IgD-negative memory B cell (primary cell): Measurements from ENCODE around the gene DSG1. TPM values are rescaled to one million over a fixed set of nuclear protein-coding genes. Genes with fewer than 3 reads are reported as not detected.
"Not testable (repeated sequence)": the region's sequence is repeated elsewhere in the genome, so short reads cannot be mapped to it uniquely, and the experiment has no call there.

Experiments used
- H3K27ac Mint-ChIP-seq, 3 donors: one replicate each; pipeline ENCODE4 v1.8.0; 2020 to 2022; ENCODE audit warnings: mild to moderate bottlenecking in 3 of 3, mixed read lengths in 3 of 3, moderate library complexity in 1 of 3
- H3K27me3 Mint-ChIP-seq: one replicate; pipeline ENCODE4 v1.8.0; 2021; ENCODE audit warnings: mixed read lengths
- H3K36me3 Mint-ChIP-seq: one replicate; pipeline ENCODE4 v1.8.0; 2020; ENCODE audit warnings: mild to moderate bottlenecking, mixed read lengths
- H3K4me1 Mint-ChIP-seq, 3 donors: one replicate each; pipeline ENCODE4 v1.8.0; 2020 to 2022; ENCODE audit warnings: mixed read lengths in 3 of 3, mild to moderate bottlenecking in 1 of 3
- H3K4me3 Mint-ChIP-seq, 4 donors: one replicate each; pipeline ENCODE4 v1.8.0; 2020 to 2022; ENCODE audit warnings: mild to moderate bottlenecking in 4 of 4, mixed read lengths in 4 of 4, moderate library complexity in 3 of 4
- H3K9me3 Mint-ChIP-seq, 3 donors: one replicate each; pipeline ENCODE4 v1.8.0; 2020 to 2021; ENCODE audit warnings: mixed read lengths in 3 of 3, mild to moderate bottlenecking in 1 of 3
- polyA plus RNA-seq: library from polyadenylated mRNA; unstranded; fragments of 300-500 nt; fragmentation: Illumina TruSeq; gene quantifications from one replicate; pipeline ENCODE4 v1.2.3, GENCODE V29; 2021

Gene DSG1
- polyA plus RNA-seq = not detected

GRCh38 chr18:31317860-31318259, at the start of gene DSG1:
TSS of gene DSG1 (plus strand) at chr18:31318160. CDS start at chr18:31318301, 141 bp downstream.
- no peaks in the 10 kb centered on the region for H3K27me3 Mint-ChIP-seq
- H3K27ac Mint-ChIP-seq = no peak within 1 kb of the TSS
- H3K4me3 Mint-ChIP-seq = no peak within 1 kb of the TSS
- H3K36me3 Mint-ChIP-seq = peaks cover 4% of the 10 kb centered on the region
- H3K9me3 Mint-ChIP-seq = peaks cover 2 to 5% (median 4%) of the 10 kb centered on the region in 3 donors
- H3K4me1 Mint-ChIP-seq = no peaks in the 10 kb centered on the region

GRCh38 chr18:31268985-31269406, 49.0 kb upstream of the DSG1 start:
- no peaks in the 10 kb centered on the region for H3K36me3 Mint-ChIP-seq
- no peak overlapping the region for H3K27ac Mint-ChIP-seq
- H3K4me3 Mint-ChIP-seq = no peak overlapping the region
- no peaks in the 10 kb centered on the region for H3K27me3 Mint-ChIP-seq
- H3K4me1 Mint-ChIP-seq = no peaks in the 10 kb centered on the region
- peaks cover 1 to 6% (median 3%) of the 10 kb centered on the region in 3 donors for H3K9me3 Mint-ChIP-seq

- H3K4me3 Mint-ChIP-seq = no peak overlapping the region
- H3K4me1 Mint-ChIP-seq = no peaks in the 10 kb centered on the region
- no peak overlapping the region for H3K27ac Mint-ChIP-seq
- no peaks in the 10 kb centered on the region for H3K36me3 Mint-ChIP-seq
- H3K27me3 Mint-ChIP-seq = no peaks in the 10 kb centered on the region
- peaks cover 1 to 6% (median 3%) of the 10 kb centered on the region in 3 donors for H3K9me3 Mint-ChIP-seq
Measured at GRCh38 chr18:31269566-31269965, 48.4 kb upstream of the DSG1 start.

GRCh38 chr18:31270578-31270977, 47.4 kb upstream of the DSG1 start:
- no peaks in the 10 kb centered on the region for H3K36me3 Mint-ChIP-seq
- H3K9me3 Mint-ChIP-seq = peaks cover under 1 to 3% (median 1%) of the 10 kb centered on the region in 3 donors
- H3K27ac Mint-ChIP-seq = no peak overlapping the region
- H3K27me3 Mint-ChIP-seq = no peaks in the 10 kb centered on the region
- H3K4me3 Mint-ChIP-seq = no peak overlapping the region
- no peaks in the 10 kb centered on the region for H3K4me1 Mint-ChIP-seq

GRCh38 chr18:31273812-31274527, 44.0 kb upstream of the DSG1 start:
- Mint-ChIP-seq H3K4me3 (no peak overlapping the region), H3K9me3 (peaks cover 0 to 2% (median under 1%) of the 10 kb centered on the region in 3 donors), H3K4me1 (no peaks in the 10 kb centered on the region), H3K27ac (no peak overlapping the region), H3K27me3 (no peaks in the 10 kb centered on the region), H3K36me3 (no peaks in the 10 kb centered on the region)

GRCh38 chr18:31274931-31275330, 43.0 kb upstream of the DSG1 start:
- H3K27ac Mint-ChIP-seq = no peak overlapping the region
- H3K4me3 Mint-ChIP-seq = no peak overlapping the region
- no peaks in the 10 kb centered on the region for H3K4me1 Mint-ChIP-seq
- no peaks in the 10 kb centered on the region for H3K36me3 Mint-ChIP-seq
- H3K9me3 Mint-ChIP-seq = peaks cover 0 to 2% (median 0%) of the 10 kb centered on the region in 3 donors
- no peaks in the 10 kb centered on the region for H3K27me3 Mint-ChIP-seq

- no peak overlapping the region for H3K4me3 Mint-ChIP-seq
- peaks cover 0 to 2% (median 0%) of the 10 kb centered on the region in 3 donors for H3K9me3 Mint-ChIP-seq
- H3K36me3 Mint-ChIP-seq = no peaks in the 10 kb centered on the region
- H3K27ac Mint-ChIP-seq = no peak overlapping the region
- H3K4me1 Mint-ChIP-seq = no peaks in the 10 kb centered on the region
- no peaks in the 10 kb centered on the region for H3K27me3 Mint-ChIP-seq
Measured at GRCh38 chr18:31275722-31276463, 42.1 kb upstream of the DSG1 start.

GRCh38 chr18:31278609-31279071, 39.3 kb upstream of the DSG1 start:
- Mint-ChIP-seq H3K27me3 (no peaks in the 10 kb centered on the region), H3K9me3 (peaks cover 0 to 2% (median 0%) of the 10 kb centered on the region in 3 donors), H3K36me3 (no peaks in the 10 kb centered on the region), H3K27ac (no peak overlapping the region), H3K4me3 (no peak overlapping the region), H3K4me1 (peaks cover 0 to 1% (median 0%) of the 10 kb centered on the region in 3 donors)

GRCh38 chr18:31280502-31280901, 37.5 kb upstream of the DSG1 start:
- no peaks in the 10 kb centered on the region for H3K27me3 Mint-ChIP-seq
- no peak overlapping the region for H3K4me3 Mint-ChIP-seq
- no peak overlapping the region for H3K27ac Mint-ChIP-seq
- H3K9me3 Mint-ChIP-seq = peaks cover 0 to 8% (median 0%) of the 10 kb centered on the region in 3 donors
- peaks cover 0 to 1% (median 0%) of the 10 kb centered on the region in 3 donors for H3K4me1 Mint-ChIP-seq
- no peaks in the 10 kb centered on the region for H3K36me3 Mint-ChIP-seq

GRCh38 chr18:31281437-31281836, 36.5 kb upstream of the DSG1 start:
- no peak overlapping the region for H3K4me3 Mint-ChIP-seq
- H3K36me3 Mint-ChIP-seq = no peaks in the 10 kb centered on the region
- no peaks in the 10 kb centered on the region for H3K27me3 Mint-ChIP-seq
- H3K27ac Mint-ChIP-seq = no peak overlapping the region
- peaks cover 0 to 8% (median 7%) of the 10 kb centered on the region in 3 donors for H3K9me3 Mint-ChIP-seq
- H3K4me1 Mint-ChIP-seq = peaks cover 0 to 1% (median 0%) of the 10 kb centered on the region in 3 donors

- H3K4me3 Mint-ChIP-seq, H3K27ac Mint-ChIP-seq, H3K4me1 Mint-ChIP-seq, H3K36me3 Mint-ChIP-seq, H3K27me3 Mint-ChIP-seq: not testable (repeated sequence)
- peaks cover 3 to 23% (median 17%) of the 10 kb centered on the region in 3 donors for H3K9me3 Mint-ChIP-seq
Measured at GRCh38 chr18:31289446-31289845, 28.5 kb upstream of the DSG1 start.

- Mint-ChIP-seq H3K9me3 (peaks cover 3 to 15% (median 11%) of the 10 kb centered on the region in 3 donors), H3K4me1 (no peaks in the 10 kb centered on the region), H3K36me3 (no peaks in the 10 kb centered on the region)
Measured at GRCh38 chr18:31291688-31292087, 26.3 kb upstream of the DSG1 start.

GRCh38 chr18:31294199-31294747, 23.7 kb upstream of the DSG1 start:
- H3K27ac Mint-ChIP-seq = no peak overlapping the region
- no peaks in the 10 kb centered on the region for H3K4me1 Mint-ChIP-seq
- no peaks in the 10 kb centered on the region for H3K36me3 Mint-ChIP-seq
- no peaks in the 10 kb centered on the region for H3K27me3 Mint-ChIP-seq
- H3K9me3 Mint-ChIP-seq = peaks cover 3 to 13% (median 12%) of the 10 kb centered on the region in 3 donors
- no peak overlapping the region for H3K4me3 Mint-ChIP-seq

More at GRCh38 chr18:31291688-31292087, 26.3 kb upstream of the DSG1 start:
- H3K4me3 Mint-ChIP-seq = no peak overlapping the region
- H3K27me3 Mint-ChIP-seq = no peaks in the 10 kb centered on the region
- H3K27ac Mint-ChIP-seq = no peak overlapping the region

GRCh38 chr18:31297248-31297647, 20.7 kb upstream of the DSG1 start:
- Mint-ChIP-seq H3K36me3 (no peaks in the 10 kb centered on the region), H3K4me1 (no peaks in the 10 kb centered on the region), H3K4me3 (no peak overlapping the region), H3K27me3 (no peaks in the 10 kb centered on the region), H3K27ac (no peak overlapping the region), H3K9me3 (peaks cover 0 to 4% (median 3%) of the 10 kb centered on the region in 3 donors)

GRCh38 chr18:31301201-31301655, 16.7 kb upstream of the DSG1 start:
- H3K4me1 Mint-ChIP-seq = no peaks in the 10 kb centered on the region
- H3K27me3 Mint-ChIP-seq = no peaks in the 10 kb centered on the region
- H3K9me3 Mint-ChIP-seq = peaks cover 0 to 4% (median 2%) of the 10 kb centered on the region in 3 donors
- H3K27ac Mint-ChIP-seq = no peak overlapping the region
- no peaks in the 10 kb centered on the region for H3K36me3 Mint-ChIP-seq
- H3K4me3 Mint-ChIP-seq = no peak overlapping the region
